ENCODE measurements around the gene SDK1. TPM values are rescaled to one million over a fixed set of nuclear protein-coding genes. Genes with fewer than 3 reads are reported as not detected.

The SDK1 gene
- total and polyA plus RNA-seq, 2 of the 8 experiments (the other 6 are each of a cell fraction or from before 2014, with no cell fraction given): 3.3 to 7.2 TPM

GRCh38 chr7:3862774-3863173 is 561.7 kb downstream of the SDK1 start:
- H3K79me1 ChIP-seq (ENCODE audit: low read depth, low read length): no peaks in the 10 kb centered on the region
- H2BK15ac ChIP-seq (ENCODE audit: low read length): 0 out of 2 replicates have a peak overlapping the region, but pooled peaks have one; percentile 22
- no peak overlapping the region for H2BK120ac ChIP-seq (replicated peaks; ENCODE audit: low read depth, low read length)
- no peak overlapping the region for H3K14ac ChIP-seq (ENCODE audit: insufficient read length)
- no peak overlapping the region for H2BK20ac ChIP-seq (ENCODE audit: low read length)
- H3K79me2 ChIP-seq (ENCODE audit: control insufficient read depth in 1 of 2, insufficient read depth in 2 of 2, low read length in 2 of 2): no peaks in the 10 kb centered on the region
- H2BK12ac ChIP-seq (ENCODE audit: low read depth, low read length): no peak overlapping the region
- no peak overlapping the region for H3K4ac ChIP-seq (replicated peaks; ENCODE audit: insufficient read length, low read depth, low read length)
- POLR2A ChIA-PET (ENCODE audit: partially characterized antibody): no interaction called here
- H4K5ac ChIP-seq (ENCODE audit: insufficient read length, low read depth, low read length): no peak overlapping the region
- no peak overlapping the region for H2BK5ac ChIP-seq (ENCODE audit: low read depth, low read length)
- no peak for FAIRE-seq
- DNase-seq (ENCODE audit: low read depth in 1 of 2, low spot score in 2 of 2): no peak
- H4K20me1 ChIP-seq (replicated peaks in 1 of 2; ENCODE audit: control insufficient read depth in 1 of 2, insufficient read depth in 2 of 2, low read length in 2 of 2): no peaks in the 10 kb centered on the region
- CTCF ChIA-PET (ENCODE audit: partially characterized antibody): interaction anchor here (1.8 to 2.0 kb wide), 2 partner anchors 13 to 23 kb away, joined by 6 read pairs; no protein-coding TSS in a partner anchor
- no peaks in the 10 kb centered on the region; the same call in 1 of the 2 replicates for H3K23me2 ChIP-seq (ENCODE audit: low read depth, low read length)
- no peak overlapping the region for H3K4me3 ChIP-seq (ENCODE audit: extremely low read depth in 1 of 4, insufficient read depth in 2 of 4, low read depth in 3 of 4, low read length in 4 of 4)
- no peak overlapping the region for H3K4me2 ChIP-seq (ENCODE audit: insufficient read depth in 1 of 2, low read depth in 2 of 2, low read length in 2 of 2)
- no peak overlapping the region for H4K8ac ChIP-seq (ENCODE audit: extremely low read depth, insufficient read depth, low read length)
- H3K9me3 ChIP-seq (ENCODE audit: insufficient read depth in 2 of 2, low read depth in 1 of 2, low read length in 1 of 2): 0 out of 4 replicates have a peak, but pooled peaks cover 0 to 2% of the 10 kb centered on the region in 2 experiments
- H4K91ac ChIP-seq (replicated peaks; ENCODE audit: insufficient read length, low read length): no peak overlapping the region
- H3K56ac ChIP-seq (replicated peaks; ENCODE audit: insufficient read length, low read depth, low read length): no peak overlapping the region
- H3K4me1 ChIP-seq (replicated peaks in 1 of 4; ENCODE audit: control insufficient read depth in 3 of 4, insufficient read depth in 4 of 4, low read length in 3 of 4): peaks cover 0 to 5% (median 4%) of the 10 kb centered on the region in 4 experiments; a peak in 5 of 7 replicates
- H3K9ac ChIP-seq (replicated peaks in 1 of 4; ENCODE audit: extremely low read depth in 1 of 4, low read depth in 3 of 4, low read length in 3 of 4): no peak overlapping the region
- TF ChIP-seq TCF12 (IDR thresholded peaks at IDR 0.05; ENCODE audit: low read depth, low read length): no peak
- TF ChIP-seq CTBP2 (IDR thresholded peaks at IDR 0.05; ENCODE audit: borderline replicate concordance, insufficient read depth, insufficient read length, low read length): no peak
- TF ChIP-seq MAFK (IDR thresholded peaks at IDR 0.05; ENCODE audit: low read depth, low read length): no peak
- no peak for TF ChIP-seq CBX8 (IDR thresholded peaks at IDR 0.05; ENCODE audit: borderline replicate concordance, low read depth, low read length)
- TF ChIP-seq BACH1 (IDR thresholded peaks at IDR 0.05; ENCODE audit: low read length): no peak
- no peak for TF ChIP-seq RBBP5 (IDR thresholded peaks at IDR 0.05; ENCODE audit: borderline replicate concordance, low read depth, low read length)
- TF ChIP-seq, protein P1, sequence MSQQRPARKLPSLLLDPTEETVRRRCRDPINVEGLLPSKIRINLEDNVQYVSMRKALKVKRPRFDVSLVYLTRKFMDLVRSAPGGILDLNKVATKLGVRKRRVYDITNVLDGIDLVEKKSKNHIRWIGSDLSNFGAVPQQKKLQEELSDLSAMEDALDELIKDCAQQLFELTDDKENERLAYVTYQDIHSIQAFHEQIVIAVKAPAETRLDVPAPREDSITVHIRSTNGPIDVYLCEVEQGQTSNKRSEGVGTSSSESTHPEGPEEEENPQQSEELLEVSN (IDR thresholded peaks at IDR 0.05): no peak
- TF ChIP-seq YY1 (IDR thresholded peaks at IDR 0.05; ENCODE audit: low read depth, low read length): no peak
- TF ChIP-seq RXRA (IDR thresholded peaks at IDR 0.05; ENCODE audit: insufficient read depth, low read depth, low read length): no peak
- no peak overlapping the region for H3K18ac ChIP-seq (ENCODE audit: extremely low read depth, low read length)
- WGBS, 2 experiments (ENCODE audit: extremely low coverage in 1 of 2, insufficient coverage in 1 of 2, insufficient read length in 1 of 2, insufficient replicate concordance in 2 of 2, low coverage in 1 of 2, low lambda C conversion rate in 2 of 2, missing lambda C conversion rate in 1 of 2): 69% methylated on average over 4 of the region's 4 CpGs; no CpG with 5 or more reads in 1 of the 2 experiments
- no peak overlapping the region for H3K27ac ChIP-seq (ENCODE audit: low read depth, low read length)
- H2AFZ ChIP-seq (ENCODE audit: low read length): no peak overlapping the region
- no peak overlapping the region for H2AK5ac ChIP-seq (ENCODE audit: low read depth, low read length)
- H3K27me3 ChIP-seq (replicated peaks in 1 of 4; ENCODE audit: control insufficient read depth in 3 of 4, extremely low read depth in 1 of 4, insufficient read depth in 3 of 4, low read length in 3 of 4): no peaks in the 10 kb centered on the region
- no peaks in the 10 kb centered on the region for H3K36me3 ChIP-seq (ENCODE audit: control insufficient read depth in 2 of 4, insufficient read depth in 4 of 4, low read length in 3 of 4)
- H3K23ac ChIP-seq (ENCODE audit: insufficient read length): no peak overlapping the region
